ENCODE results near the gene COPS8. TPM values are rescaled to one million over a fixed set of nuclear protein-coding genes. Genes with fewer than 3 reads are reported as not detected.

The COPS8 gene
- total RNA-seq, 1 donor from 2014 or later, result 46.9 TPM

GRCh38 chr2:237129625-237130263 lies 44.1 kb downstream of the COPS8 start:
- intact Hi-C loops (cut with DNase I), result loop anchor here (10.0 kb wide), 1 partner anchor 445 kb away; no protein-coding TSS in a partner anchor
- Histone ChIP-seq H3K27ac (peak overlapping the region; percentile 98), H3K9me3 (no peaks in the 10 kb centered on the region), H3K36me3 (no peaks in the 10 kb centered on the region), H3K4me3 (peak overlapping the region in 1 of 2 donors; percentile 17), H3K27me3 (no peaks in the 10 kb centered on the region), H3K4me1 (peaks cover 42% of the 10 kb centered on the region)
- TF ChIP-seq POLR2A (IDR thresholded peaks at IDR 0.05) (no peak), CTCF (IDR thresholded peaks at IDR 0.05) (no peak)
- no peak for DNase-seq (ENCODE audit: extremely low spot score in 2 of 2)

GRCh38 chr2:237130562-237131421 lies 45.1 kb downstream of the COPS8 start:
- peaks cover 42% of the 10 kb centered on the region for H3K4me1 ChIP-seq
- TF ChIP-seq POLR2AphosphoS5 (IDR thresholded peaks at IDR 0.05; ENCODE audit: insufficient read depth in 1 of 2, low read depth in 1 of 2) (no peak), POLR2A (IDR thresholded peaks at IDR 0.05) (no peak), CTCF (IDR thresholded peaks at IDR 0.05) (no peak)
- H3K36me3 ChIP-seq, result no peaks in the 10 kb centered on the region
- no peaks in the 10 kb centered on the region for H3K27me3 ChIP-seq
- H3K4me3 ChIP-seq, result no peak overlapping the region
- intact Hi-C loops (cut with DNase I), result no loop called here
- no peaks in the 10 kb centered on the region for H3K9me3 ChIP-seq
- H3K27ac ChIP-seq, result peak overlapping the region; percentile 98
- DNase-seq (ENCODE audit: extremely low spot score in 2 of 2), result peak in 1 of 2 donors; percentile 80

- Histone ChIP-seq H3K4me3 (no peak overlapping the region), H3K27ac (peak overlapping the region; percentile 98), H3K36me3 (no peaks in the 10 kb centered on the region), H3K4me1 (peaks cover 39% of the 10 kb centered on the region), H3K9me3 (no peaks in the 10 kb centered on the region), H3K27me3 (no peaks in the 10 kb centered on the region)
- intact Hi-C loops (cut with DNase I), result no loop called here
- DNase-seq (ENCODE audit: extremely low spot score in 2 of 2), result peak in 1 of 2 donors; percentile 80
- TF ChIP-seq POLR2AphosphoS5 (IDR thresholded peaks at IDR 0.05; ENCODE audit: insufficient read depth in 1 of 2, low read depth in 1 of 2) (no peak), CTCF (IDR thresholded peaks at IDR 0.05) (no peak), POLR2A (IDR thresholded peaks at IDR 0.05) (no peak)
Measured at GRCh38 chr2:237131749-237132533, 46.3 kb downstream of the COPS8 start.

DNA sequence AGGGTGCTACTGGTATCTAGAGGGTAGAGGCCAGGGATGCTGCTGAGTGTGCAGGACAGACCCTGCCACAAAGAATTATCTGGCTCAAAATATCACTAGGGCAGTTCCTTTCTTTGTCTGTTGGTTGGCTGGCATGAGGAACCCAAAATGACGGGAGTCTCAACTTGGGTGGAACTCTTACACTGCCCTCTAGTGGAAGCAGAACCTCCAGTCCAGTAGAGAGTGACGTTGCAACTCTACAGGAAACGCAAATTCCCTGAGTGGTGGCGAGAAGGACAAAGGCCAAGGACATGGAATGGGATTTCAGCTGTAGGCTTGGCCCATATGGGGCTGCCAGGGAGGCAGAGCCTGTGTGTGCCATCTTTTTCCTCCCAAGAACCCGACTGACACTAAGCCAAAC lies 47.1 kb downstream of the COPS8 start:
- Histone ChIP-seq H3K4me3 (no peak overlapping the region), H3K4me1 (peaks cover 30% of the 10 kb centered on the region), H3K36me3 (no peaks in the 10 kb centered on the region), H3K9me3 (no peaks in the 10 kb centered on the region), H3K27me3 (no peaks in the 10 kb centered on the region), H3K27ac (peak overlapping the region; percentile 98)
- DNase-seq (ENCODE audit: extremely low spot score in 2 of 2), result peak in 1 of 2 donors; percentile 32
- TF ChIP-seq POLR2A (IDR thresholded peaks at IDR 0.05) (no peak), POLR2AphosphoS5 (IDR thresholded peaks at IDR 0.05; ENCODE audit: insufficient read depth in 1 of 2, low read depth in 1 of 2) (no peak), CTCF (IDR thresholded peaks at IDR 0.05) (no peak)
- intact Hi-C loops (cut with DNase I), result no loop called here
